SK-N-MC (cell line): ENCODE data around the gene MACROD2.
"Not testable (repeated sequence)": the region's sequence is repeated elsewhere in the genome, so short reads cannot be mapped to it uniquely, and the experiment has no call there.

Experiments used
- DNase-seq: peaks from one replicate; pipeline ENCODE4 v3.0.0-alpha.2; 2011; ENCODE audit warnings: low read depth, low spot score
- H3K27ac ChIP-seq: fragments of 200-600 bp; sonication (generic); 2 replicates; pipeline ENCODE4 v1.5.1; 2016; ENCODE audit warnings: mixed run types
- H3K36me3 ChIP-seq: fragments of 200-600 bp; sonication (generic); 2 replicates; pipeline ENCODE4 v1.6.1; 2017; ENCODE audit warnings: antibody characterized with exemption, low read length, mixed read lengths; ENCODE audit not compliant: insufficient read depth
- H3K4me3 ChIP-seq: fragments of 200-600 bp; sonication (generic); 2 replicates; pipeline ENCODE4 v1.5.1; 2016
- H3K9ac ChIP-seq: fragments of 200-600 bp; sonication (generic); 2 replicates; pipeline ENCODE4 v1.8.0; 2017; ENCODE audit warnings: mixed run types, mixed read lengths; ENCODE audit not compliant: insufficient read length
- H3K9me3 ChIP-seq: fragments of 200-600 bp; sonication (generic); 2 replicates; pipeline ENCODE4 v1.6.1; 2017; ENCODE audit warnings: low read depth, mild to moderate bottlenecking, antibody characterized with exemption, low read length, moderate library complexity, mixed read lengths
- EZH2 ChIP-seq: fragments of 200-600 bp; sonication (generic); IDR thresholded peaks from one replicate; pipeline ENCODE4 v1.6.1; 2017; ENCODE audit warnings: antibody characterized with exemption
- FOXP2 ChIP-seq: optimal IDR thresholded peaks from 2 replicates; pipeline ENCODE3; 2011; ENCODE audit warnings: mild to moderate bottlenecking, moderate library complexity; ENCODE audit not compliant: insufficient read depth; ENCODE audit errors: extremely low read length, control extremely low read depth
- POLR2AphosphoS5 ChIP-seq: IDR thresholded peaks from 2 replicates; pipeline ENCODE4 v1.6.1; 2012; ENCODE audit warnings: mild to moderate bottlenecking, low read depth, low read length, borderline replicate concordance

The MACROD2 gene

DNA sequence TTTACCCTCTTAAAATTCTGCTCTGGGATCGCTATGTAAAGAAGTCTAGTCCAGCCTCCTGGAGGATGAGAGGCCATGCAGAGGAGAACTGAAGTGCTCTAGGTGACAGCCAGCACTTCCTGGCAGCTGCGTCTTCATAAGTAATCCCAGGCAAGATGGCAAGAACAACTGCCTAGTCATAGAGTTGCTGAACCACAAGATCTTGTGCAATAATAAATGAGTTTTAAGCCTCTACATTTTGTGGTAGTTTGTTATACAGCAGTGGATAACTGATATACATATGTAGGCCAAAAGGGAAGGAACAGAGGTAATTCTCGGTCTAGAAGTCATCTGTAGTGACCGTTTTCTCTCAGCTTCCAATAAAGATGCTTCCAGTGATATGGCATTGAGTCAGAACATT, 445.9 kb downstream of the MACROD2 start:
- TF ChIP-seq FOXP2 (no peak), POLR2AphosphoS5 (no peak), EZH2 (no peak)
- Histone ChIP-seq H3K4me3 (no peak overlapping the region), H3K36me3 (no peaks in the 10 kb centered on the region), H3K27ac (no peak overlapping the region), H3K9me3 (0 out of 2 replicates have a peak, but pooled peaks cover 11% of the 10 kb centered on the region), H3K9ac (no peak overlapping the region)
- no peak for DNase-seq

DNA sequence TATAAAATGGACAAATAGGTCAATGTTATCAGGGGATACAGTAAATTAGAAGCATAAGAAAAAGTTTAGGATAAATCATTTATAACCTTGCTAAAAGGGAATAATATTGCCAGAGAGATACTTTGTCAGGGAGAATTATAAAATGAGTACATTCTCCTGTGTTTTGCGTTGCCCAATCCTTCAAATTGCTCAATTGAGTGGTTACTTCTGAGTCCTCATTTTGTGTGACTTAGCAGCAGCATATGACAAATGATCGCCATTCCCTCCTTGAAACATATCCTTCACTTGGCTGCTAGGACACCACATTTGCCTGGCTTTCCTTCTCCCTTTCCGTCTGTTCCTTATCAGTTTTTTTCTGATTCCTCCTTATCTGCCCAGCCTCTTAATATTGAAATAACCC, 448.8 kb downstream of the MACROD2 start:
- no peak for TF ChIP-seq EZH2
- no peak for TF ChIP-seq FOXP2
- TF ChIP-seq POLR2AphosphoS5, result no peak
- H3K27ac ChIP-seq, result no peak overlapping the region
- H3K4me3 ChIP-seq, result no peak overlapping the region
- H3K36me3 ChIP-seq, result no peaks in the 10 kb centered on the region
- no peaks in the 10 kb centered on the region for H3K9me3 ChIP-seq
- no peak for DNase-seq
- H3K9ac ChIP-seq, result no peak overlapping the region

DNA sequence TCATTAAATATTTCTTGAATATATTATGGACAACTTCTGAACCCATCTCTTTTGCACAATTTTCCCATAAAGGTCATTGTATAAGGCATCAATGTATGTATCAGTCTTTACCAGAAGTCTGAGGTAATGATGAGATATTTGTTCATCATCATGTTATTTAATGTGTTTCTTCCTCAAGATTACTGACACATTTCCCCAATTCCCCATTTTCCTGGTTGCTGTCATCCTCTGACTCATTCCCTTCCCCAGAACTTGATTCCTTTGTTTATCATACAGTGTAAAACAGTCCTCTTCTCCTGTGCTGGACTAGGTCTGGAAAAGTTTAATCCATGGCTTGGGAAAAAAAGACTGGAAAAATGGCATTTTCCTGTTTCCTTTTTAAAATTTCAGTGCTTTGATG, 450.0 kb downstream of the MACROD2 start:
- no peaks in the 10 kb centered on the region for H3K36me3 ChIP-seq
- no peak for DNase-seq
- no peak overlapping the region for H3K4me3 ChIP-seq
- no peak overlapping the region for H3K9ac ChIP-seq
- H3K9me3 ChIP-seq, result no peaks in the 10 kb centered on the region
- TF ChIP-seq FOXP2 (no peak), POLR2AphosphoS5 (no peak), EZH2 (no peak)
- no peak overlapping the region for H3K27ac ChIP-seq

DNA sequence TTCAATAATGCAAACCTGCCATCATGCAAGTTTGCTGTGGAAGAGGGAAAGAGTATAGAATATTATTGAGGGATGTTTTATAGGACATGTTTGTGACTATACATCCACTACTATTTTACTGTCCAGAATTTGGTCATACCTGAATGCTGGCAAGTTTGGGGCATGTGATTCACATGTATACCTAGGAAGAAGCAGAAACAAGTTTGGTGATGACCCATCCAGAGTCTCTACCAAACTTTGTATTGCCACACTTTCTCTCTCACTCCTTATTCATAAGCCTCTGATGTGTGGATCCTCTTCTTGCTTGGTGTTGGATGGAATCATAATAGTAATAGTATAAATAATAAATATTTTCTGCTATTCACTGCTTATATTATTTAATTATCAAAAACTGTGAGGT, 450.6 kb downstream of the MACROD2 start:
- no peak for TF ChIP-seq EZH2
- no peak for TF ChIP-seq FOXP2
- TF ChIP-seq POLR2AphosphoS5, result no peak
- no peak for DNase-seq
- H3K36me3 ChIP-seq, result no peaks in the 10 kb centered on the region
- H3K27ac ChIP-seq, result no peak overlapping the region
- H3K9ac ChIP-seq, result no peak overlapping the region
- H3K9me3 ChIP-seq, result no peaks in the 10 kb centered on the region
- H3K4me3 ChIP-seq, result no peak overlapping the region

DNA sequence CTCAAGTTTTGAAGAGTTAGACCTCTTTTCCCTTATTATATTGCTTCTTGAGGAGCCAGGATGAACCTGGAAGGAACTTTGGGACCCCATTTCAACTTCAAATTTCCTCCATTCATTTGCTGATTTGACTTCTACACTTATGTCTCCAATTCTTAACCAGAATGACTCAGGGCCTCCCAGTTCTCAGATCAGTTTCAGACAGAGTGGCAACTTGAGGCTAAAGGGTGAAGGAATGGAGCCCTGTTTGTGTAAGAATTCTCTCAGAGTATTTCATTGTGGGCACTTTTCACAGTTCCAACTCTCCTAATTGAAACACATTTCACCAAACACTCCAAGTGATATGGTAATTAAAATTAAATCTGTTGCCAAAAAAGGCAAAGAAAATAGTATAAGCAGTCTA, 451.1 kb downstream of the MACROD2 start:
- Histone ChIP-seq H3K27ac (no peak overlapping the region), H3K9me3 (no peaks in the 10 kb centered on the region), H3K9ac (no peak overlapping the region), H3K4me3 (no peak overlapping the region), H3K36me3 (no peaks in the 10 kb centered on the region)
- TF ChIP-seq FOXP2, result no peak
- no peak for TF ChIP-seq POLR2AphosphoS5
- TF ChIP-seq EZH2, result no peak
- no peak for DNase-seq

DNA sequence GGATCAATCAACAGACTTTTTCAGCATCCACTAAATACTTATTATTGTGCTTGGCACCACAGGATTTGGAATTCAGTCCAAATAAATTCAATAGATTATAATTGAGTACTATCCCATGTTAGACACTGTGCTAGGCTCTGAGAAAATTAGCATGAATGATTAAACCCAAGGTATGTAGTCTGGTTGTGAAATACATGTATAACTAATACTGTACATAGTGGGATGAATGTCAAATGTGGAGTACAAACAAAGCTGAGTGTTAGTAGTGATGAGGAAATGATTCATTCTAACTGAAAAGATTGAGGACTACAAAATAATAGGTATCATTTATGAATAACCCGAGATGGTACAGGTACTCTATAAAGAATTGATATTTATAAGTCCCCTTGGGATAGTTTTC, 454.0 kb downstream of the MACROD2 start:
- DNase-seq, result no peak
- Histone ChIP-seq H3K9me3 (no peaks in the 10 kb centered on the region), H3K9ac (no peak overlapping the region), H3K36me3 (no peaks in the 10 kb centered on the region), H3K4me3 (no peak overlapping the region), H3K27ac (no peak overlapping the region)
- TF ChIP-seq EZH2 (no peak), FOXP2 (no peak), POLR2AphosphoS5 (no peak)

DNA sequence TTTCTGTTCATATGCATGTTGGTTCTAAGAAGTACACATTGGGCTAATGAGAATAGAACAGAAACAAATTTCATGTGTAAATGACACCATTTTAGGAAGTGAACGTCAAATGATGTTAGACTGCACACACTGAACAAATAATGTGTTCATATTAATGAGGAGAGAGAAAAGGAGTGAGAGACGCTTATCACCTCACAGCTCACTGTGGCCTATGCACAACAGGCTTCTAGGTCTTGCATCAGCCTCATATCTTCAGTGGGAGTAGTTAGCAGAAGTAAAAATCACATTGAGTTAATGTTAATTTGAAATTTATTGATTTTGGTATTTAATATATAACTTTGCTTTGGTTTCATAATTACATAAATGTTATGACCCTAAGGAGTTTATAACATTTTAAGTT, 454.9 kb downstream of the MACROD2 start:
- TF ChIP-seq POLR2AphosphoS5, result no peak
- TF ChIP-seq EZH2, result no peak
- TF ChIP-seq FOXP2, result no peak
- DNase-seq, result no peak
- Histone ChIP-seq H3K36me3 (no peaks in the 10 kb centered on the region), H3K4me3 (no peak overlapping the region), H3K27ac (no peak overlapping the region), H3K9me3 (no peaks in the 10 kb centered on the region), H3K9ac (no peak overlapping the region)

DNA sequence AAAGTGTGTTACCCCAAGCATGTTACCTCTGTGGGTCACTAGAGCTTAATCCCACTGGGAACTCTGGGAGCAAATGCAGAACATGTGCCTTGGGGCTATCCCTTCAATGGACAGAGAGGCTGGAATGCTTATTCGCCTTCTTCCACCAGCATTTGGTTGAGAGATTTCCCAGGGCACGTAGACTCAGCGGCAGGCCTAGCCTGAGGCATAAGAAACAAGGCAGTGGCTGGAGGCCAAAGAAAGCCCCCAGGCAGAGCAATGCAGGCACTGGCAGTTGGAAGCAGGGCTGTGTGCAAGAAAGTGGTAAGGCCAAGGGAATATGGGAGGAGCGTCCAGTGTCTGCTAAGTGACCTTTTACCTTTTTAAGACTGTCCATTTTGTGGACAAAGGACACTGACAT, 456.1 kb downstream of the MACROD2 start:
- DNase-seq, result no peak
- no peaks in the 10 kb centered on the region for H3K9me3 ChIP-seq
- H3K9ac ChIP-seq, result no peak overlapping the region
- no peak overlapping the region for H3K27ac ChIP-seq
- H3K4me3 ChIP-seq, result no peak overlapping the region
- TF ChIP-seq EZH2 (no peak), FOXP2 (no peak), POLR2AphosphoS5 (no peak)
- H3K36me3 ChIP-seq, result no peaks in the 10 kb centered on the region

DNA sequence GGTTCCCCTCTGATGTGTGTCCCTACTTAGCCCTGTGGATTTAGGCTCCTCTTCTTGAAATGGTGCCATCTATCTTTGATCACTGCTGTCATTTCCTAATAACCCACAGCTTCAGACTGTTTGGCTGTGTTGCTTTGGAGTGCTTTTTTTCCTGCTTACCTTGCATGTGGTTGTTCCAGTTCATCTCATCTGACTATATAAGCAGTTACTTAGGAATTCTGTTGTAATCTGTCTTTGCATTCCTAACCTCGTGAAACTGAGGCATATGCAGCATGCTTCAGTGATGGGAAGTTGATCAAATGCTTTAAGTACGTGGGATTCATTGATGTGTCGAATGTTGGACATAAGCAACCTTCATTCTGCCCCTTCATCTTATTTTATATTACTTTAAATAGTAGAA, 457.9 kb downstream of the MACROD2 start:
- Histone ChIP-seq H3K27ac (no peak overlapping the region), H3K36me3 (no peaks in the 10 kb centered on the region), H3K9me3 (no peaks in the 10 kb centered on the region), H3K4me3 (no peak overlapping the region), H3K9ac (no peak overlapping the region)
- DNase-seq, result no peak
- TF ChIP-seq EZH2 (no peak), POLR2AphosphoS5 (no peak), FOXP2 (no peak)

DNA sequence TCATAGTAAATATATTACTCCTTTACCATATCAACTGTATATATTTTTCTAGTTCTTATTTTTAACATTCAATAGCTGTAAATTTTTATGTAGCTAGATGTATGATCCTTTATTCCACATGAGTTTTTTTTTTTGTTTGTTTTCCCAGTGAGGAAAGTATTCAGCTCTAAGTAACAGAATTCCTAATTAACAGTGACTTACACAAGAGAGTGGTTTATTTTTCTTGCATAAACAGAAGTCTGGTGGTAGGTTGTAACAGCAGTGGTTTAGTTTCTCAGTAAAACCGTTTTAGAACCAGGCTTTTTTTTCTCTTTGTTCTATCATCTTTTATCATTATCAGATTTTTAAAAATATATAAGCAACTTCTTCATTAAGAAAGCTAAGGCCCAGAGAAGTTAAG, 459.0 kb downstream of the MACROD2 start:
- H3K9ac ChIP-seq, result no peak overlapping the region
- no peaks in the 10 kb centered on the region for H3K9me3 ChIP-seq
- DNase-seq, result no peak
- H3K27ac ChIP-seq, result no peak overlapping the region
- TF ChIP-seq EZH2 (no peak), FOXP2 (no peak), POLR2AphosphoS5 (no peak)
- no peak overlapping the region for H3K4me3 ChIP-seq
- no peaks in the 10 kb centered on the region for H3K36me3 ChIP-seq

DNA sequence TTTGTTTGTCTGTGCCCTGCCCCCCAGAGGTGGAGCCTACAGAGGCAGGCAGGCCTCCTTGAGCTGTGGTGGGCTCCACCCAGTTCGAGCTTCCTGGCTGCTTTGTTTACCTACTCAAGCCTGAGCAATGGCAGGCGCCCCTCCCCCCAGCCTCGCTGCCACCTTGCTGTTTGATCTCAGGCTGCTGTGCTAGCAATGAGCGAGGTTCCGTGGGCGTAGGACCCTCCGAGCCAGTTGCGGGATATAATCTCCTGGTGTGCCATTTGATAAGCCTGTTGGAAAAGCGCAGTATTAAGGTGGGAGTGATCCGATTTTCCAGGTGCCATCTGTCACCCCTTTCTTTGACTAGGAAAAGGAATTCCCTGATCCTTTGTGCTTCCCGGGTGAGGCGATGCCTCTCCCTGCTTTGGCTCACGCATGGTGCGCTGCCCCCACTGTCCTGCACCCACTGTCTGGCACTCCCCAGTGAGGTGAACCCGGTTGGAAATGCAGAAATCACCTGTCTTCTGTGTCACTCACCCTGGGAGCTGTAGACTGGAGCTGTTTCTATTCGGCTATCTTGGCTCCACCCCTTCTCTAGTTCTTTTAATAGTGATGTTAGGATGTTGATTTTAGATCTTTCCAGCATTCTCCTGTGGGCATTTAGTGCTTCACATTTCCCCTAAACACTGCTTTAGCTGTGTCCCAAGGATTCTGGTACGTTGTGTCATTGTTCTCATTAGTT, 471.9 kb downstream of the MACROD2 start:
- H3K36me3 ChIP-seq, H3K4me3 ChIP-seq, H3K27ac ChIP-seq, DNase-seq, H3K9me3 ChIP-seq, H3K9ac ChIP-seq: not testable (repeated sequence)
